22Rv1 (cell line): ENCODE measurements around the gene EXD3.
"Not testable (repeated sequence)": the region's sequence is repeated elsewhere in the genome, so short reads cannot be mapped to it uniquely, and the experiment has no call there.

Experiments
- H3K27ac ChIP-seq: fragments of 450-650 bp; 2 replicates; pipeline ENCODE4 v1.5.1; 2017
- CTCF ChIP-seq: fragments of 450-650 bp; IDR thresholded peaks from 2 replicates; pipeline ENCODE4 v1.5.1; 2017; ENCODE audit warnings: mild to moderate bottlenecking
- ZFX ChIP-seq: fragments of 450-650 bp; IDR thresholded peaks from 2 replicates; pipeline ENCODE4 v1.6.1; 2017; ENCODE audit warnings: antibody characterized with exemption, borderline replicate concordance

EXD3 gene

GRCh38 chr9:137350696-137351584 is 72.0 kb downstream of the EXD3 start:
- no peak for TF ChIP-seq ZFX
- TF ChIP-seq CTCF, result no peak
- H3K27ac ChIP-seq, result no peak overlapping the region

- no peak overlapping the region for H3K27ac ChIP-seq
- TF ChIP-seq ZFX, result no peak
- no peak for TF ChIP-seq CTCF
Measured at GRCh38 chr9:137349471-137350033, 73.4 kb downstream of the EXD3 start.

GRCh38 chr9:137348769-137349470 is 74.0 kb downstream of the EXD3 start:
- TF ChIP-seq ZFX, result no peak
- TF ChIP-seq CTCF, result no peak
- H3K27ac ChIP-seq, result no peak overlapping the region

- no peak overlapping the region for H3K27ac ChIP-seq
- TF ChIP-seq ZFX (no peak), CTCF (no peak)
Measured at GRCh38 chr9:137347928-137348327, 75.0 kb downstream of the EXD3 start.

GRCh38 chr9:137342482-137342881 is 80.5 kb downstream of the EXD3 start:
- H3K27ac ChIP-seq, result no peak overlapping the region
- TF ChIP-seq ZFX (no peak), CTCF (no peak)

- no peak overlapping the region for H3K27ac ChIP-seq
- TF ChIP-seq ZFX, result no peak
- no peak for TF ChIP-seq CTCF
Measured at GRCh38 chr9:137341227-137341626, 81.7 kb downstream of the EXD3 start.

- H3K27ac ChIP-seq, result not testable (repeated sequence)
Measured at GRCh38 chr9:137339908-137340462, 83.0 kb downstream of the EXD3 start.
